HG03103 (cell line): ENCODE results near the gene TVP23C.
"Not testable (repeated sequence)": the region's sequence is repeated elsewhere in the genome, so short reads cannot be mapped to it uniquely, and the experiment has no call there.

Experiments
- ATAC-seq: cut with Tn5 transposase; IDR thresholded peaks from one replicate; pipeline ENCODE4 v1.9.1; 2021; ENCODE audit warnings: low read depth; ENCODE audit not compliant: unreplicated experiment

The TVP23C gene

DNA sequence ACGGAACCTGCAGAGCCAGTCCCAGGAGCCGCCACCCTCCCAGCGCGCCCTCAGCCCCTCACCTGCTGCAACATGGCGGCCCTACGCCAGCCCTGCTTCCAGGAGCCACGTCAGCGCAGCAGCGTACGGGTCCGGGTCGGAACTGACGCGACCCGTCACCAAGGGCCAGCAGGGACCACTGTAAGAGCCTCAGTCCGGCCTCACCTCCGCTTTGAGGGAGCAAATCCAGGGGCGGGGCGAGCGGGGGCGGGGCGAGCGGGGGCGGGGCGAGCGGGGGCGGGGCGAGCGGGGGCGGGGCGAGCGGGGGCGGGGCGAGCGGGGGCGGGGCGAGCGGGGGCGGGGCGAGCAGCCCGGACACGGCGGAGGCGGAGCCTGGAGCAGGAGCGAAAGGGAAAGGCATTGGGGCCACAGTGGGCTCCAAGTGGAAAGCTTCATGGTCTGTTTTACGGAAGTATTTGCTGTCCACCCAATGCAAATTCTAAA, at the start of gene TVP23C:
TSS of gene TVP23C (minus strand) at position 109 of the 483 bp plus-strand sequence. CDS start at position 74, 35 bp downstream.
- ATAC-seq, result peak; percentile 77

GRCh38 chr17:15592960-15593359, 29.7 kb upstream of the TVP23C start:
- ATAC-seq, result not testable (repeated sequence)

- not testable (repeated sequence) for ATAC-seq
Observed at GRCh38 chr17:15591986-15592385, 28.7 kb upstream of the TVP23C start.

GRCh38 chr17:15590844-15591243, 27.6 kb upstream of the TVP23C start:
- not testable (repeated sequence) for ATAC-seq

DNA sequence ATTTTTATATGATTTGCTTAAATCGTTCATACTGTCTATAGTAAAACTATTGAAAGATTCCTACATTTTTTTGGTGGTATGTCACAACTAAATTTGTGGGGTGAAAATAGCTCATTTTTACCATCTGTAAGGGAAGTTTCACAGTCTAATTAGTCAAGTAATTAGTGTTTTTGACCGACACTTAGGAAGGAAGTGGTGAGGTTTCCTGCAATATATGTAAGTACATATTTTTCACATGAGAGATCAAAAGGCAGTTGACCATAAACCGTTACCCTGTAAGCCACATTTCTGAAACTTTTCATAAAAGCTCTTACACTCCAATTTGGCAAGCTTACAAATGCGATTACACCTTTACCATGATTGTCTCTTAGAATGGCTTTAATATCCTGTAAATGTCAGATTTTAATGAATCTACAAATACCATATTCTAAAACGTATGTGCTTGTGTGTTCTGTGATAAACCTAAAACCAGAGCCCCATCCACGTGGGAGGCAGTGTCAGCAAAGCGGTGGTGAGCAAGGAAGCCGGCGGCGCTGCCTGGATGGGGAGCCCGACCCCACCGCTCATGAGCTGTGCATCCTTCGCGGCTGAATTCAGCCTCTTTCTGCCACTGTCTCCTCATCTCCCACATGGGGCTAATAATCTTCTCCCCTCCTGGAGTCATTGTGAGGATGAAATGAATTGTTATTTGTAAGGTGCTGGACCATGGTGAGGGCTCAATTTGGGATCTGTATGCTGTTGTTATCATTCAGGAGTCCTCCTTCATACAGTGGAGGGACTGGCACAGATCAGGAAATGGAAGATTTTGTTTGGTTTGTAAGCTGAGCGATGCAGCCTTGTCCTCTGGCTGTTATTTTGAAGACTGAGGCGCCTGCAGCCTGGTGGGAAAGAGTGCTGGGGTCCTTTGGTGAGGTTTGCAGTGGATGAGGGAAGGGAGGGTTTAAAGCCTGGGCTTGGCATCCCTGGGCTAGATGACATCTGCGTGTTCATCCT, 26.6 kb upstream of the TVP23C start:
- ATAC-seq, result not testable (repeated sequence)

DNA sequence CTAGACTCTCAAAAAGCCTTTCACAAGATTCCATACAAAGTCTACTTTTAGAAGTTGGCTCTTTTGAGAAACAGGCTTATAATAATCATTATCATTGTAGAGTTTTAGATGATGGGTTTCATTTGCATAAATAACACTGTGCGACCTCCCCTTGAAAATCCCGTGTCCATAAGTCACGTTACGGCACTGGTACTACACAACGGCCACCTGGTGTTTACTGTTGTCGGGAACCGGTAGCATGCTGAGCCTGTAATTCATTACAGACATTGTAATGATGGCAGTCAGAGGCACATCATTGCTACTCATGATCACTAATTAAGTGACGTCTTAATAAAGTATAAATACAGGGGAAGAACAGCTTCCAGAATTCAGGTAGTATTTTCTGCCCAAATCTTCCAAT, 24.7 kb upstream of the TVP23C start:
- not testable (repeated sequence) for ATAC-seq

GRCh38 chr17:15583313-15583712, 20.0 kb upstream of the TVP23C start:
- ATAC-seq, result not testable (repeated sequence)

DNA sequence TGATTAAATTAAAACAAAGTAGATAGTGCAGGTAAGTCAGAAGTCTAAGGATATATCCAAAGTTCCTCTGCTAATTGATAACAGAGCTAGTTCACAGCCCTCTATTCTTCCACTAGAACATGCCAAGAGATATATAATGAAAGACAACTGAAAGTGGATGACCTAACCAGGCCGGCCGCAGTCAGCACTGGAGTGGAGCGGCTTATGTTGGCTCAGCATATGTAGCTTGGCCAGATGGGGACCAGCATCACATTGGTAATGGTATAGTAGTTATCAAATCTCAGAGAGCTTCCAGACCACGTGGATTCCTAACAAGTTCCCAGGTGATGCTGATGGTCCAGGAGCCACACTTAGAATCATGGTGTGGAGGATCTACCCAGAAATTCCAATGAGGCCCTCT, 18.2 kb upstream of the TVP23C start:
- not testable (repeated sequence) for ATAC-seq

GRCh38 chr17:15576848-15577247, 13.6 kb upstream of the TVP23C start:
- ATAC-seq, result not testable (repeated sequence)

- ATAC-seq, result not testable (repeated sequence)
Observed at GRCh38 chr17:15574660-15575059, 11.4 kb upstream of the TVP23C start.

DNA sequence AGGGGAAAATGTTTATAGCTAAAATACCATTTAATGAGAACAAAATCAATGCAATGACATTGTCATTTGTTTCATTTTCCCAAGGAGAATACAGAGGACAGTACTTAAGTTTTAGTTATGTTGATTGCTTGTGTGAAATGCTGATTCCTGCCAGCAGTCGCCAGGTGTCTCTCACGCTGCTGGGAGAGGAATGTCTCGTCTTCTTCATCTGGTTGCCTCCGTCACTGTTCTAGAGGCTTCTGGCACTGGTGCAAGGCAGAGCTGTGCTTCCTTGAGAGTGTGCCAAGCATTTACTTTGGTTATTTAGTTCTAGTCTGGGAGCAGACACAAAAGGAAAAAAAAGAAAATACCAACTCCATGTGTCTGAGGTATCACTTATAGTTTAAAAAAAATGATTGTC, 10.6 kb upstream of the TVP23C start:
- ATAC-seq, result not testable (repeated sequence)

GRCh38 chr17:15562613-15563374, 489 bp downstream of the TVP23C start:
- ATAC-seq, result peak; percentile 32

GRCh38 chr17:15561439-15561838, 1.8 kb downstream of the TVP23C start:
- ATAC-seq, result not testable (repeated sequence)

- ATAC-seq, result not testable (repeated sequence)
Observed at GRCh38 chr17:15558403-15559105, 4.7 kb downstream of the TVP23C start.

- not testable (repeated sequence) for ATAC-seq
Observed at GRCh38 chr17:15557334-15557832, 5.9 kb downstream of the TVP23C start.

DNA sequence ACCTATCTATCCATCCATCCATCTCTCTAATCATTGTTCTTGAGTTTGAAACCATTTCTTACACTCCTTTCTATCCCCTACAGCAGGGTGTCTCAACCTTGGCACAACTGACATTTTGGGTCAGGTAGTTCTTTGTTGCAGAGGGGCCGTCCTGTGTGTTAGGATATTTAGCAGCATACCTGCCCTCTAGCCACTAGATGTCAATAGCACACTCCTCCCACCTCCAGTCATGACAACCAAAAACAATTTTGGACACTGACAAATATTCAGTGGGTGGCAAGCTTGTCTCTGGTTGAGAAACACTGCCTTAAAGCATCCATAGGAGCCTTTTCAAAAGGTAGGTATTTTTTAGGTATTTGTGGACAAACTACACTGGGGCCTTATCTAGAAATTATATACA, 10.4 kb downstream of the TVP23C start:
- ATAC-seq, result not testable (repeated sequence)

DNA sequence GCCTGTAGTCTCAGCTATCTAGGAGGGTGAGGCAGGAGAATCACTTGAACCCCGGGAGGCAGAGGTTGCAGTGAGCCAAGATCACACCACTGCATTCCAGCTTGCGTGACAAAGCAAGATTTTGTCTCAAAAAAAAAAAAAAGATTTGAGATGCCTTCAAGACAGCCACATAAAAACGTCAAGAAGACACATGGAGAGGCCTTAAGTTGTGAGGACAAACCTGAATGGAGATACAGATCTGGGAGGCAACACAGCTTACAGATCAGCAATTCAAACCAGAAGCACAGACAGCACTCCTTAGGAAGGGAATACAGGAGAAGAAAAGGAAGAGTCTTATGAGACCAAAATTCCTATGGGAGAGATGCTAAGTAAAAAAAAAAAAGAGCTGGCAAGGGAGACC, 13.7 kb downstream of the TVP23C start:
- ATAC-seq, result not testable (repeated sequence)

GRCh38 chr17:15546604-15547003, 16.7 kb downstream of the TVP23C start:
- not testable (repeated sequence) for ATAC-seq

GRCh38 chr17:15540371-15541219, 22.7 kb downstream of the TVP23C start:
- ATAC-seq, result not testable (repeated sequence)
